ENCODE measurements around the gene SYNE2.
"Not testable (repeated sequence)": the region's sequence is repeated elsewhere in the genome, so short reads cannot be mapped to it uniquely, and the experiment has no call there.

Gene SYNE2

GRCh38 chr14:63870753-63871037 is 17.9 kb downstream of the SYNE2 start:
- not testable (repeated sequence) for DNase-seq

DNA sequence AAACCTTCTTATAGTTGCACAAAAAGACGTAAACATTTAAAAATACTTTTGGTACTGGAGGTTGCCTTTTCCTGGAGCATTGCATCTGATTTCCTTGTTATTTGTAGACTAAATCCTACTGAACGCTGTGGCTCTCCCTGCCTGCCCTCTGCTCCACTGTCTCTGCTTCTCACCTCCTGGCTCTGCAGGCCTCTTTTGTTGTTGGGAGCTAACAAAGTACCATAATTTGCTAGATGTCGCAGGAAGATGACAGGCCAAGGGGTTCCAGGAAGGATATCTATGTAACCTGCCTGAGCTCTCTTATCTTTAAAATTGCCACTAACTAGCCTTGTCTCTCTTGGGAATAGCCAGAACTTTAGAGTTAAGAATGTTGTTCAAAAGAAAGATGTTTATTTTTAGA is 21.4 kb downstream of the SYNE2 start:
- DNase-seq = no peak

DNA sequence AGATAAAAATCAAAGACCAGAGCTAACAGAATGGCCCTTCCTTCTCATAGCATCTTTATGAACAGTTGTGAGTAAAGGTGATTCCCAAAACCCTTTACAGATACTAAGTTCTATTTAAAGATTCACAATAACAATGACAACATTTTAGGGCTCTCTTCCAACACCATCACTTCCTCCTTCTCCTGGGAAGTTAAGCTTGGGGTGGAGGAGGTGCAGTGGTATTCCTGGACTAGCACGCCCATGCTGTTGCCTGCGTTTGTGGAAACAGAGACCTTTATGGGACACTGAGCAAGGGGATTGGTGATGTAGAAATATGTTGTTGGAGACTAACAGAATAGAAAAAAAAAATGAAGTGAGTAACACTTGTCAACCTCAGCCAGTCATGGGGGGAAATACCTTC is 22.5 kb downstream of the SYNE2 start:
- no peak for DNase-seq

DNA sequence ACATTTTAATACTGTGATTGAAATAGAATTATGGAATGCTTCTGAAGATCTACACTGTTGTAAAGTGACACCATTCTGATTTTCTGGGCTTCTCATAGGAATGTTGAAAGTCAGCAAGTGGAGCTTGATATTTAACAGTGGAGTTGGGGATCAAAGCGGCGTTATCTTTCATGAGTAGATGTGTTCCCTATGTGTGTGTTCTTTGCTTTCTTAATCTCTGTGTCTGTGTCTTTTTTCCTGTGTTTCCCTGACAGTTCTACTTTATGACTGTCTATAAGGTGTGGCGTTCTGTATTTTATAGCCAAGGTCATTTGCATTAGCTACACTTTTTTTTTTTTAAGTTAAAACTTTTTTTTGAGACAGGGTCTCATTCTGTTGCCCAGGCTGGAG is 24.7 kb downstream of the SYNE2 start:
- no peak for DNase-seq

GRCh38 chr14:63878052-63878451 is 25.2 kb downstream of the SYNE2 start:
- DNase-seq = no peak

GRCh38 chr14:63878792-63879191 is 26.0 kb downstream of the SYNE2 start:
- no peak for DNase-seq

DNA sequence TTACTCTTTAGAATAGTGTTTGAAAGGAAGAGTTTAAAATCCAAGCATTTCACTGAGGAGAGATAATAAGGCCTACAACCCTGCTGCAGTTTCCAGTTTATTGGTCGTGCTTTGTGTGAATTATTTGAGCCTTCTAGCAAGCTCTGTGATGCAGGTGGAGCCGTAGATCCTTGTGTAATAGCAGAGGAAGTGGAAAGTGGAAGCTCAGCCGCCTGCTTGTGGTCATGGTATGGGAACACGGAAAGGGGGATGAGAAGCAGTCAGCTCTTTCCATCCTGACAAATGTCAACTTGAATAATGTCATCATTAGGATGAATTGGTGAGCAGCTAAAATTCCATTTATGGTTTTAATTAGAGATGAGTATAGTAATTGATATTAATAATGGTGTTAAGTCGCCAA is 29.1 kb downstream of the SYNE2 start:
- DNase-seq = peak; percentile 35

DNA sequence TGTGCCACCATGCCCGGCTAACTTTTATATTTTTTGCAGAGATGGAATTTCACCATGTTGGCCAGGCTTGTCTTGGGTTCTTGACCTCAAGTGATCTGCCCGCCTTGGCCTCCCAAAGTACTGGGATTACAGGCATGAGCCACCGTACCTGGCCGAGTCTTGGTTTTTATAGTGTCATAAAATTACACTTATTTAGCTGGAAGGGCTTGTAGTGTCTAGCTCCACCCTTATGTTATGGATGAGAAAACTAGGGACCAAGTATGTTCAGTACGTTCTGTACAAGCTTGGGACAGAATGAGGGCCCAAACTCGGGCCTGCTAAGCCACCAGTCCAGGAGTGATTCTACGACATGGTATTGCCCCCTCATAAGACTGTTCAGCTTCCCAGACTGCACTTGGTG is 35.1 kb downstream of the SYNE2 start:
- no peak for DNase-seq

GRCh38 chr14:63890553-63890952 is 37.7 kb downstream of the SYNE2 start:
- DNase-seq = no peak

- DNase-seq = no peak
These were observed 38.6 kb downstream of the SYNE2 start for GRCh38 chr14:63891148-63891975.

- DNase-seq = no peak
These were observed 39.5 kb downstream of the SYNE2 start for GRCh38 chr14:63892265-63892664.

- DNase-seq = no peak
These were observed 41.1 kb downstream of the SYNE2 start for GRCh38 chr14:63893701-63894458.

DNA sequence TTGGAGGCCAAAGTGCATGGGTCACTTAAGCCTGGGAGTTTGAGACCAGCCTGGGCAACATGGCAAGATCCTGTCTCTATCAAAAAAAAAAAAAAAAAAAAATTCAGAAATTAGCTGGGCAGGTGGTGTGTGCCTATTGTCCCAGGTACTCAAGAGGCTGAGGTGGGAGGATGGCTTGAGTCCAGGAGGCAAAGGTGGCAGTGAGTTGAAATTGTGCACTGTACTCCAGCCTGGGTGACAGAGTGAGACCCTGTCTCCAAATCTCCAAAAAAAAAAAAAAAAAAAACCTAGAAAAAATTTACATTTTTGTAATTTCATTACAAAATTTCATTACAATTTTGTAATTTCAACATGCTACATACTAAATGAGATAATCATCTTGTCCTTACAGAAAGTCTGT is 42.7 kb downstream of the SYNE2 start:
- no peak for DNase-seq

DNA sequence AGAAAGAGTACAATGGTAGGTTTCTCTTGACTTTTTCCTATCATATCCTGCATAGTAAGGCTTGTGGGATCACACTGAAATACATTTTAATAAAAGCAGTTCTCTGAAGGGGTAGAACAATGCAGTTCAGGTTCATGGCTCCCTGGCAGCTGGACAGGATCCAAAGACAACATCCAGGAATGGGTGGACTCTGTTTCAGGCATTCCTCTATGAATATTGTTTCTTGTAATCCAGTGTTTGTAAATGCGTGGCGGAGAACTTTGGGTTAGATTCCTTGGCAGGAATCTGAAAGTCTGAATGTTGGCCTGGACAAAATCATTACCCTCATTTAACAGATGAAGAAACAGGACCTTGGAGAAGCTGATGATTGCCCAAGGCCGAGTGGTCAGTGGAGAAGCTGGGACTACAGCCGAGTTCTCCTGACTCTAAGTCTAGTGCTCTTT is 43.5 kb downstream of the SYNE2 start:
- DNase-seq = no peak

GRCh38 chr14:63897721-63898163 is 44.9 kb downstream of the SYNE2 start:
- DNase-seq = no peak

DNA sequence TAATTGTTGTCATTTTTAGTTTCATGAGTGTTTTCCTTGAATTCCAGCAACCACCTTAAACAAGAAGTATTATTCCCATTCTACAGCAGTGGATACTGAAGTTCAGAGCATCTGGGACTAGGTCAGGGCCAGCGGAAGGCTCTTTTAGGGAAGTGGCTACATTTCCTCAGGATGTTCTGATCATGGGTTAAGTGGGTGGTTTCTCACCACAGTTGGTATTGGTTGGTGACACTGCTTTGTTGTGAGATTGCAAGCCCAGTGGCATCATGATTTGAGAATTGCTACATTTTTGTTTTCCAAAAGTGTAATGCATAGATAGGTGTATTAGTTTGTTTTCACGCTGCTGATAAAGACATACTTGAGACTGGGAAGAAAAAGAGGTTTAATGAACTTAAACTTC is 47.1 kb downstream of the SYNE2 start:
- peak; percentile 87 for DNase-seq

- peak; percentile 88 for DNase-seq
These were observed 48.8 kb downstream of the SYNE2 start for GRCh38 chr14:63901434-63902085.

- no peak for DNase-seq
These were observed 49.7 kb downstream of the SYNE2 start for GRCh38 chr14:63902375-63902976.

DNA sequence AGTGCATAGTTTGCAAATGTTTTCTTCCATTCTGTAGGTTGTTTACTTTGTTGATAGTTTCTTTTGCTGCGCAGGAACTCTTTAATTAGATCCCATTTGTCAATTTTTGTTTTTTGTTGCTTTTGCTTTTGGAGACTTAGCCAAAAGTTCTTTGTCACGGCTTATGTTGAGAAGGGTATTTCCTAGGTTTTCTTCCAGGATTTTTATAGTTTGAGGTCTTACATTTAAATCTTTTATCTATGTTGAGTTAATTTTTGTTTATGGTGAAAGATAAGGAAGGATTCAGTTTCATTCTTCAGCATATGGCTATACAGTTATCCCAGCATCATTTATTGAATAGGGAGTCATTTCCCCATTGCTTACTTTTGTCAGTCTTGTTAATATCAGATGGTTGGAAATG is 51.9 kb downstream of the SYNE2 start:
- DNase-seq = no peak

GRCh38 chr14:63905370-63905769 is 52.6 kb downstream of the SYNE2 start:
- DNase-seq = no peak

GRCh38 chr14:63908667-63909264 is 56.0 kb downstream of the SYNE2 start:
- no peak for DNase-seq

DNA sequence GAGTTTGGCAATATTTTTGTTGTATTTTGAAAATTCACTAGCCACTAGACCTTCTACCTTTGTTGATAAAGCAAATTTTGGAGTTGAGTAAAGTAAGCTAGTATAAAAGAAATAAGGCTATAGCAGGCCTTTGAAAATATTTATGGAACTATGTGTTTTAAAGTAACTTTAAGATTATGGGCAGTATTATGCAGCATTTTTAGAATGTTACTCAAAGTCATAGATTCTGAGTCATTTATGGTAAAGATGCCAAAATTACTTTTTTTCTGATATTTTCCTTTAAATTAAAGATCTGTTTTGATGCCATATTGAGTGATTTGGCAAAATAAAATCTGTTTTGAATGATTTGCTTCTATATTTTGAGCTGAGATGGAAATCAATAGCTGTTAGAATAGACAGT is 57.2 kb downstream of the SYNE2 start:
- DNase-seq = no peak
